EH (cell line): Measurements from ENCODE around the gene KRTAP10-4.

Experiments
- DNase-seq: peaks from one replicate; pipeline ENCODE4 v3.0.0-alpha.2; 2015; ENCODE audit warnings: low read depth

The KRTAP10-4 gene

GRCh38 chr21:44617071-44617501 lies 43.6 kb downstream of the KRTAP10-4 start:
- no peak for DNase-seq

- DNase-seq = no peak
Observed at GRCh38 chr21:44618504-44618903, 45.0 kb downstream of the KRTAP10-4 start.

- no peak for DNase-seq
Observed at GRCh38 chr21:44618909-44619308, 45.4 kb downstream of the KRTAP10-4 start.

- DNase-seq = no peak
Observed at GRCh38 chr21:44619886-44620285, 46.4 kb downstream of the KRTAP10-4 start.

GRCh38 chr21:44623575-44623974 lies 50.0 kb downstream of the KRTAP10-4 start:
- DNase-seq = no peak
